Spleen (tissue), 7 donors: ENCODE results near the gene MACROD2.

Source experiments
- POLR2A ChIP-seq, 3 donors: fragments of 450-650 bp; IDR thresholded peaks; one replicate each; pipeline ENCODE4 v1.5.1; 2017; ENCODE audit warnings: antibody characterized with exemption in 3 of 3, mild to moderate bottlenecking in 1 of 3
- POLR2AphosphoS5 ChIP-seq, 3 donors: sonication (generic); formaldehyde crosslinking; IDR thresholded peaks; one replicate each; pipeline ENCODE4 v1.5.1; 2017; ENCODE audit warnings: antibody characterized with exemption in 3 of 3
- TF ChIP-seq, protein P1 (sequence below), 11 experiments: fragments of 200-600 bp in 7 of 11; fragments of 450-650 bp in 4 of 11; sonication (generic) in 4 of 11; IDR thresholded peaks in 8 of 11; conservative IDR thresholded peaks in 3 of 11; 1 replicate in 7 of 11; 2 replicates in 4 of 11; pipeline versions ENCODE4 v1.4.0 to v1.8.0; 2016 to 2021; ENCODE audit warnings: antibody characterized with exemption in 11 of 11, inconsistent platforms in 4 of 11, mild to moderate bottlenecking in 1 of 11
- donor health status: DM: no; HTN: no; CAD: no; lungs with moderate emphysema.
- donor health status: DM: no; HTN: no; CAD: no.
- donor health status: DM: no; HTN: no; CAD: no.

DNA sequence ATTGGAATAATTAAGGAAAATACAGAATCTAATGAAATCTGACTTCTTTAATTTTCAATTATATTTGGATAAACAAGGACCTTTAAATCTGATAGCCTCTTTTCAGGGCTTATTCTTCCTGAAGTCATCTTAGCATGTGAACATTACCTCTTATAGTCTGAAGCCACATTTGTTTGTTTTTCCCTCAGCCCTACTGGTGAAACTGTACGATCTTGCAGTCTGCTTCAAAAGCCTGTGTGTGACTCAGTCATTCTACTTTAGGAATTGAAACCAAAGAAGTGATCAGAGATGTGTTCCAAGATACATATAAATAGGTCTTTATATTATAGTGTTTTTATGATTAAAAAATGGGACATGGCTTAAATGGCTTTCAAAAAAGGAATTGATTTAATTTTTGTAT is 67.5 kb downstream of the MACROD2 start:
- TF ChIP-seq, protein P1, sequence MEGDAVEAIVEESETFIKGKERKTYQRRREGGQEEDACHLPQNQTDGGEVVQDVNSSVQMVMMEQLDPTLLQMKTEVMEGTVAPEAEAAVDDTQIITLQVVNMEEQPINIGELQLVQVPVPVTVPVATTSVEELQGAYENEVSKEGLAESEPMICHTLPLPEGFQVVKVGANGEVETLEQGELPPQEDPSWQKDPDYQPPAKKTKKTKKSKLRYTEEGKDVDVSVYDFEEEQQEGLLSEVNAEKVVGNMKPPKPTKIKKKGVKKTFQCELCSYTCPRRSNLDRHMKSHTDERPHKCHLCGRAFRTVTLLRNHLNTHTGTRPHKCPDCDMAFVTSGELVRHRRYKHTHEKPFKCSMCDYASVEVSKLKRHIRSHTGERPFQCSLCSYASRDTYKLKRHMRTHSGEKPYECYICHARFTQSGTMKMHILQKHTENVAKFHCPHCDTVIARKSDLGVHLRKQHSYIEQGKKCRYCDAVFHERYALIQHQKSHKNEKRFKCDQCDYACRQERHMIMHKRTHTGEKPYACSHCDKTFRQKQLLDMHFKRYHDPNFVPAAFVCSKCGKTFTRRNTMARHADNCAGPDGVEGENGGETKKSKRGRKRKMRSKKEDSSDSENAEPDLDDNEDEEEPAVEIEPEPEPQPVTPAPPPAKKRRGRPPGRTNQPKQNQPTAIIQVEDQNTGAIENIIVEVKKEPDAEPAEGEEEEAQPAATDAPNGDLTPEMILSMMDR (IDR thresholded peaks at IDR 0.05 in 8 of 11, conservative IDR thresholded peaks at IDR 0.05 in 3 of 11), result no peak
- TF ChIP-seq POLR2A (IDR thresholded peaks at IDR 0.05) (no peak), POLR2AphosphoS5 (IDR thresholded peaks at IDR 0.05) (no peak)
